Esophagus muscularis mucosa (tissue), 4 donors: Measurements from ENCODE around the gene PRR5L.

Experiments
- CTCF ChIP-seq, 3 experiments: fragments of 200-600 bp in 2 of 3; fragments of 450-650 bp in 1 of 3; sonication (generic) in 2 of 3; IDR thresholded peaks; one replicate each; pipeline ENCODE4 v1.5.1; 2017 to 2019; ENCODE audit warnings: antibody characterized with exemption in 3 of 3, mild to moderate bottlenecking in 2 of 3, moderate library complexity in 1 of 3
- EP300 ChIP-seq: sonication (generic); formaldehyde crosslinking; IDR thresholded peaks from one replicate; pipeline ENCODE4 v1.6.1; 2017; ENCODE audit warnings: antibody characterized with exemption
- POLR2A ChIP-seq: fragments of 450-650 bp; IDR thresholded peaks from one replicate; pipeline ENCODE4 v1.6.1; 2017; ENCODE audit warnings: antibody characterized with exemption, moderate library complexity, mild to moderate bottlenecking, low read depth

- TF ChIP-seq CTCF (IDR thresholded peaks at IDR 0.05) (no peak), EP300 (no peak), POLR2A (no peak)
Observed at GRCh38 chr11:36312611-36313472, 16.8 kb downstream of the PRR5L start.
